GM12878 (cell line): ENCODE results near the gene ITGA4. TPM values are rescaled to one million over a fixed set of nuclear protein-coding genes. Genes with fewer than 3 reads are reported as not detected.
A peak's percentile ranks its signal among the peaks of the same experiment; 100 is the strongest.

Experiments
- ATAC-seq: fragments of 200-7000 bp; cut with Tn5 transposase; 3 replicates; pipeline ENCODE4 v1.9.1; 2020; ENCODE audit warnings: mild to moderate bottlenecking, moderate library complexity
- BruUV-seq: library from RNA; stranded (reverse); fragments of 400-500 nt; replicated peaks from 2 replicates; lab custom pipeline; 2021; lab: Mats Ljungman, UMichigan
- CTCF ChIA-PET: fragments of 300-600 bp; sonication (Branson Sonifier 250); formaldehyde crosslinking; extraction: SDS; loops from one replicate; lab custom pipeline; 2021; ENCODE audit warnings: inconsistent platforms; lab: Yijun Ruan, JAX
- POLR2A ChIA-PET: fragments of 350-600 bp; formaldehyde crosslinking; extraction: SDS; loops from one replicate; lab custom pipeline; 2021; ENCODE audit warnings: inconsistent platforms; lab: Charles Lee
- RAD21 ChIA-PET: fragments of 300-600 bp; sonication (Branson Sonifier 250); formaldehyde crosslinking; loops from one replicate; lab custom pipeline; 2023; ENCODE audit warnings: antibody characterized with exemption; ENCODE audit not compliant: unreplicated experiment; lab: Charles Lee
- SMC1A ChIA-PET: fragments of 300-600 bp; sonication (Branson Sonifier 250); formaldehyde crosslinking; loops from one replicate; lab custom pipeline; 2023; ENCODE audit not compliant: unreplicated experiment, uncharacterized antibody; lab: Charles Lee
- DNase-seq: peaks from one replicate; pipeline ENCODE4 v3.0.0-alpha.2; 2011; ENCODE audit warnings: low read depth, low spot score
- FAIRE-seq: peaks from 3 replicates; lab custom pipeline; 2011; peaks lifted over from hg19 to GRCh38; lab: Jason Lieb, UNC
- H2AFZ ChIP-seq: 2 replicates; pipeline ENCODE4 v1.6.0; 2011; ENCODE audit warnings: low read depth, low read length, control low read depth; ENCODE audit not compliant: control insufficient read depth
- H3K27ac ChIP-seq: 2 replicates; pipeline ENCODE4 v1.5.1; 2011; ENCODE audit warnings: control low read depth; ENCODE audit not compliant: control insufficient read depth, insufficient read depth
- H3K27me3 ChIP-seq, 2 experiments: replicated peaks in 1 of 2; 2 replicates each; pipeline versions ENCODE4 v1.6.0 to v1.6.1; 2011; ENCODE audit warnings: low read length in 1 of 2; ENCODE audit not compliant: control insufficient read depth in 2 of 2, insufficient read depth in 2 of 2
- H3K36me3 ChIP-seq, 2 experiments: 2 replicates each; pipeline ENCODE4 v1.5.1; 2011; ENCODE audit warnings: low read length in 1 of 2; ENCODE audit not compliant: control insufficient read depth in 2 of 2, insufficient read depth in 2 of 2
- H3K4me1 ChIP-seq: 2 replicates; pipeline ENCODE4 v1.6.1; 2011; ENCODE audit warnings: mild to moderate bottlenecking, low read length, moderate library complexity, mixed read lengths; ENCODE audit not compliant: control insufficient read depth, insufficient read depth
- H3K4me2 ChIP-seq: 2 replicates; pipeline ENCODE4 v1.6.0; 2011; ENCODE audit warnings: control low read depth; ENCODE audit not compliant: control insufficient read depth, insufficient read depth
- H3K4me3 ChIP-seq: fragments of 200-600 bp; sonication (generic); 2 replicates; pipeline ENCODE4 v1.5.1; 2016
- H3K79me2 ChIP-seq: 2 replicates; pipeline ENCODE4 v1.6.0; 2011; ENCODE audit warnings: low read length; ENCODE audit not compliant: control insufficient read depth, insufficient read depth
- H3K9ac ChIP-seq: 2 replicates; pipeline ENCODE4 v1.8.0; 2011; ENCODE audit warnings: low read length, control low read depth, mixed read lengths; ENCODE audit not compliant: control insufficient read depth, insufficient read depth
- H3K9me3 ChIP-seq: replicated peaks from 3 replicates; pipeline ENCODE4 v1.5.1; 2011; ENCODE audit warnings: mild to moderate bottlenecking, low read length; ENCODE audit not compliant: control insufficient read depth, insufficient read depth
- H4K20me1 ChIP-seq: 2 replicates; pipeline ENCODE4 v1.6.0; 2011; ENCODE audit not compliant: control insufficient read depth, insufficient read depth
- BACH1 ChIP-seq: fragments of 450-650 bp; IDR thresholded peaks from 2 replicates; pipeline ENCODE4 v1.6.1; 2017; ENCODE audit warnings: mild to moderate bottlenecking, borderline replicate concordance
- CREM ChIP-seq: IDR thresholded peaks from 2 replicates; pipeline ENCODE4 v1.6.1; 2014; ENCODE audit warnings: antibody characterized with exemption, low read depth
- ESRRA ChIP-seq: IDR thresholded peaks from 2 replicates; pipeline ENCODE4 v1.6.1; 2012; ENCODE audit warnings: mild to moderate bottlenecking, low read length, improper control_type of control experiment
- FOXK2 ChIP-seq: fragments of 450-650 bp; IDR thresholded peaks from 2 replicates; pipeline ENCODE4 v1.6.1; 2017; ENCODE audit warnings: mild to moderate bottlenecking, moderate library complexity
- HDAC6 ChIP-seq: fragments of 200-600 bp; sonication (generic); IDR thresholded peaks from one replicate; pipeline ENCODE4 v1.8.0; 2017; ENCODE audit warnings: antibody characterized with exemption; ENCODE audit not compliant: unreplicated experiment
- IKZF1 ChIP-seq: fragments of 450-650 bp; conservative IDR thresholded peaks from 2 replicates; pipeline ENCODE4 v1.6.1; 2017; ENCODE audit warnings: antibody characterized with exemption, mild to moderate bottlenecking
- KAT2A ChIP-seq: conservative IDR thresholded peaks from 2 replicates; pipeline ENCODE4 v1.6.1; 2011; ENCODE audit warnings: low read depth, low read length; ENCODE audit not compliant: control insufficient read depth
- POU2F2 ChIP-seq: IDR thresholded peaks from 3 replicates; pipeline ENCODE4 v1.6.1; 2011; ENCODE audit warnings: low read depth, mild to moderate bottlenecking, low read length, borderline replicate concordance
- RFX5 ChIP-seq: IDR thresholded peaks from 2 replicates; pipeline ENCODE4 v1.6.1; 2011; ENCODE audit warnings: low read depth, low read length, improper control_type of control experiment
- WRNIP1 ChIP-seq: IDR thresholded peaks from 2 replicates; pipeline ENCODE4 v1.6.1; 2011; ENCODE audit warnings: low read depth, low read length, improper control_type of control experiment, borderline replicate concordance
- YBX1 ChIP-seq: fragments of 450-650 bp; IDR thresholded peaks from 2 replicates; pipeline ENCODE4 v1.6.1; 2016; ENCODE audit warnings: antibody characterized with exemption
- ZNF207 ChIP-seq: fragments of 450-650 bp; IDR thresholded peaks from 2 replicates; pipeline ENCODE4 v1.6.1; 2014; ENCODE audit warnings: antibody characterized with exemption, mild to moderate bottlenecking, borderline replicate concordance
- WGBS: methylation state at CpG from one replicate; pipeline ENCODE4 v1.1.6; 2016; ENCODE audit warnings: low lambda C conversion rate; ENCODE audit not compliant: insufficient replicate concordance, insufficient coverage; ENCODE audit errors: missing lambda C conversion rate; 5-methylcytosine and 5-hydroxymethylcytosine counted together
- in situ Hi-C: fragments of 300-500 bp; cut with MboI; formaldehyde crosslinking; loops from 9 replicates; pipeline ENCODE4 v1.14.3; 2018; ENCODE audit warnings: mixed read lengths
- intact Hi-C: fragments of 100-400 bp; cut with micrococcal nuclease; formaldehyde crosslinking; loops from one replicate; pipeline ENCODE4 v1.14.2; 2022; ENCODE audit not compliant: unreplicated experiment
- polyA plus RNA-seq, 11 experiments: library from polyadenylated mRNA; depleted of rRNA in 4 of 11; unstranded in 6 of 11; stranded (reverse) in 5 of 11; fragments of >200 nt; fragmentation: Nextera tagmentation in 4 of 11; fragmentation: Illumina TruSeq in 1 of 11; extraction: Ambion mirVana in 4 of 11; extraction: Trizol in 1 of 11; gene quantifications; 1 replicate in 1 of 11; 2 replicates in 10 of 11; pipeline versions ENCODE4 v1.2.1 to v1.2.3, GENCODE V29; 2011 to 2016; ENCODE audit warnings: inconsistent platforms in 2 of 11, missing spikeins in 2 of 11, low read depth in 1 of 11
- total RNA-seq, 4 experiments: library from RNA; depleted of rRNA in 3 of 4; stranded (reverse); fragments of >200 nt in 3 of 4; fragmentation: Illumina TruSeq in 1 of 4; extraction: Trizol in 1 of 4; gene quantifications; 2 replicates each; pipeline versions ENCODE4 v1.2.1 to v1.2.3, GENCODE V29; 2013 to 2021
- TF ChIP-seq, protein P1 (sequence below): fragments of 450-650 bp; conservative IDR thresholded peaks from 2 replicates; pipeline ENCODE4 v1.6.1; 2017; ENCODE audit warnings: mild to moderate bottlenecking, moderate library complexity
- TF ChIP-seq, protein P2 (sequence below): fragments of 450-650 bp; formaldehyde crosslinking; IDR thresholded peaks from 2 replicates; pipeline ENCODE4 v1.4.0; 2020; ENCODE audit warnings: mild to moderate bottlenecking, moderate library complexity

The ITGA4 gene
- total and polyA plus RNA-seq, 10 of the 15 experiments (the other 5 are each of a cell fraction or from before 2014, with no cell fraction given) = 12.4 to 87.9 (median 63.5) TPM

DNA sequence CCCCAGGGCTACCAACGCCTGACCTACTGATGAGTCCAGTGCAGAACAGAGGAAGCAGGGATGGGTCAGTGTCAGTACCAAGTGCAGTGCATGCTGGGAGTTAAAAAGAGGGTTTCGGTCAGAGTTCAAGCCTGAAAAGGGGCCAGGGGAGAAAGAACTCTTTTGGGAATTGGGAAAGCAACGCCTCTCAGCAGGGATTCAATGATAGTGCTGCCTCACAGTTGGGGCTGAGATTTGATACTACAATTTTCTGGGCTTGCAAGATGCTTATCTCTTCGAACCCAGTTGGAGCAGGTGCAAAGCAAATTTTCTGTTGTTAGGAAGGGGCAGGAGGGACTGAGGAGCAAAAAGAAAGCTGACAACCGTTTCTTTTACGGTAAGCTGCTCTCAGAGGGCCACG is 117.1 kb downstream of the ITGA4 start (continued):
- TF ChIP-seq ESRRA (no peak), ZNF207 (no peak)
- TF ChIP-seq, all 136 proteins: peak for 0

DNA sequence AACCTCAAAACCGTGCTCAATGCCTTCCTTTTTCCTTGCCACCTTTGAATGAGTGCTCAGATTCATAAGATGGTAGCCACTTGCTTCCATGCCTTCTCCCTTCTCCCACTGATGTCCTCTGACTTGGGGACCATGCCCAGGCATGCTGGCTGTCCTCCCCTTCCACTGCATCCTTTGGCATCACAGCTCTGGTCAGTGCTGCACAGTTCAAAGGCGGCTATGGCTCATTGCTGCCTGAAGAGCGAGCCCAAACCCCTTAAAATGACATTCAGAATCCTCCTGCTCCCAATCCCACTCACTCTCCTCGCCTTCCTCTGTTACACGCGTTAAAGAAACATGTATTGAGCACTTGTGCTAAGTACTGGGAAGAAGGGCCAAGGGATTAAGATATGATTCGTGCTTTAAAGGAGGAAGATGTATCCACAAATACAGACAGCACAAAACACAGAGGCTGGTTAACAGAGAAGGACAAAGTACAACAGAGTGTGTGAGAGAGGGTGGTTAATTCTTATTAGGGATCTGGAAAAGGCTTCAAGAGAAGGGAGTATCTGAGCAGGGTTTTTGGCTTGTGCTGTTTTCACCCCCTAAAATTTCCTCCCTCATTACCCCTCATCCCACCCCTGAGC is 118.0 kb downstream of the ITGA4 start:
- ChIA-PET POLR2A (interaction anchor here (1.1 kb wide), 1 partner anchor 11 kb away, joined by 3 read pairs; no protein-coding TSS in a partner anchor), CTCF (interaction anchor here (0.8 to 10.3 kb wide), 8 partner anchors 15 to 470 kb away, joined by 3 to 359 read pairs (median 10); no protein-coding TSS in a partner anchor), RAD21 (interaction anchor here (0.7 to 9.0 kb wide), 5 partner anchors 11 to 470 kb away, joined by 3 to 254 read pairs (median 31); no protein-coding TSS in a partner anchor), SMC1A (interaction anchor here (0.8 to 11.5 kb wide), 15 partner anchors 8 to 329 kb away, joined by 3 to 337 read pairs (median 4); no protein-coding TSS in a partner anchor)
- H3K27me3 ChIP-seq = peaks cover 2 to 3% of the 10 kb centered on the region in 2 experiments; a peak in 2 of 4 replicates
- no peaks in the 10 kb centered on the region for H3K79me2 ChIP-seq
- no peak overlapping the region for H3K27ac ChIP-seq
- no peaks in the 10 kb centered on the region for H3K36me3 ChIP-seq
- FAIRE-seq = no peak
- TF ChIP-seq IKZF1 = no peak
- TF ChIP-seq, protein P1, sequence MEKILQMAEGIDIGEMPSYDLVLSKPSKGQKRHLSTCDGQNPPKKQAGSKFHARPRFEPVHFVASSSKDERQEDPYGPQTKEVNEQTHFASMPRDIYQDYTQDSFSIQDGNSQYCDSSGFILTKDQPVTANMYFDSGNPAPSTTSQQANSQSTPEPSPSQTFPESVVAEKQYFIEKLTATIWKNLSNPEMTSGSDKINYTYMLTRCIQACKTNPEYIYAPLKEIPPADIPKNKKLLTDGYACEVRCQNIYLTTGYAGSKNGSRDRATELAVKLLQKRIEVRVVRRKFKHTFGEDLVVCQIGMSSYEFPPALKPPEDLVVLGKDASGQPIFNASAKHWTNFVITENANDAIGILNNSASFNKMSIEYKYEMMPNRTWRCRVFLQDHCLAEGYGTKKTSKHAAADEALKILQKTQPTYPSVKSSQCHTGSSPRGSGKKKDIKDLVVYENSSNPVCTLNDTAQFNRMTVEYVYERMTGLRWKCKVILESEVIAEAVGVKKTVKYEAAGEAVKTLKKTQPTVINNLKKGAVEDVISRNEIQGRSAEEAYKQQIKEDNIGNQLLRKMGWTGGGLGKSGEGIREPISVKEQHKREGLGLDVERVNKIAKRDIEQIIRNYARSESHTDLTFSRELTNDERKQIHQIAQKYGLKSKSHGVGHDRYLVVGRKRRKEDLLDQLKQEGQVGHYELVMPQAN = no peak
- no peak for TF ChIP-seq WRNIP1
- TF ChIP-seq FOXK2 = no peak
- no peak for TF ChIP-seq CREM
- no peak for TF ChIP-seq BACH1
- TF ChIP-seq YBX1 = no peak
- TF ChIP-seq KAT2A = no peak
- no peak for TF ChIP-seq RFX5
- TF ChIP-seq HDAC6 = no peak
- TF ChIP-seq, protein P2, sequence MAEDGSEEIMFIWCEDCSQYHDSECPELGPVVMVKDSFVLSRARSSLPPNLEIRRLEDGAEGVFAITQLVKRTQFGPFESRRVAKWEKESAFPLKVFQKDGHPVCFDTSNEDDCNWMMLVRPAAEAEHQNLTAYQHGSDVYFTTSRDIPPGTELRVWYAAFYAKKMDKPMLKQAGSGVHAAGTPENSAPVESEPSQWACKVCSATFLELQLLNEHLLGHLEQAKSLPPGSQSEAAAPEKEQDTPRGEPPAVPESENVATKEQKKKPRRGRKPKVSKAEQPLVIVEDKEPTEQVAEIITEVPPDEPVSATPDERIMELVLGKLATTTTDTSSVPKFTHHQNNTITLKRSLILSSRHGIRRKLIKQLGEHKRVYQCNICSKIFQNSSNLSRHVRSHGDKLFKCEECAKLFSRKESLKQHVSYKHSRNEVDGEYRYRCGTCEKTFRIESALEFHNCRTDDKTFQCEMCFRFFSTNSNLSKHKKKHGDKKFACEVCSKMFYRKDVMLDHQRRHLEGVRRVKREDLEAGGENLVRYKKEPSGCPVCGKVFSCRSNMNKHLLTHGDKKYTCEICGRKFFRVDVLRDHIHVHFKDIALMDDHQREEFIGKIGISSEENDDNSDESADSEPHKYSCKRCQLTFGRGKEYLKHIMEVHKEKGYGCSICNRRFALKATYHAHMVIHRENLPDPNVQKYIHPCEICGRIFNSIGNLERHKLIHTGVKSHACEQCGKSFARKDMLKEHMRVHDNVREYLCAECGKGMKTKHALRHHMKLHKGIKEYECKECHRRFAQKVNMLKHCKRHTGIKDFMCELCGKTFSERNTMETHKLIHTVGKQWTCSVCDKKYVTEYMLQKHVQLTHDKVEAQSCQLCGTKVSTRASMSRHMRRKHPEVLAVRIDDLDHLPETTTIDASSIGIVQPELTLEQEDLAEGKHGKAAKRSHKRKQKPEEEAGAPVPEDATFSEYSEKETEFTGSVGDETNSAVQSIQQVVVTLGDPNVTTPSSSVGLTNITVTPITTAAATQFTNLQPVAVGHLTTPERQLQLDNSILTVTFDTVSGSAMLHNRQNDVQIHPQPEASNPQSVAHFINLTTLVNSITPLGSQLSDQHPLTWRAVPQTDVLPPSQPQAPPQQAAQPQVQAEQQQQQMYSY = no peak
- TF ChIP-seq POU2F2 = no peak
- H3K4me1 ChIP-seq = no peaks in the 10 kb centered on the region
- BruUV-seq = no TSS peak
- DNase-seq = no peak
- intact Hi-C loops = loop anchor here (10.0 kb wide), 1 partner anchor 470 kb away; no protein-coding TSS in a partner anchor
- H3K9me3 ChIP-seq = no peaks in the 10 kb centered on the region
- H2AFZ ChIP-seq = no peak overlapping the region
- 48% methylated on average over 7 of the region's 7 CpGs for WGBS
- no peaks in the 10 kb centered on the region for H4K20me1 ChIP-seq
- 0 out of 3 replicates have a peak, but pooled peaks have one; percentile 22 for ATAC-seq
- no peak overlapping the region for H3K4me2 ChIP-seq
- no peak overlapping the region for H3K9ac ChIP-seq
- H3K4me3 ChIP-seq = no peak overlapping the region
- in situ Hi-C loops = loop anchor here (5.0 kb wide), 1 partner anchor 142 kb away; no protein-coding TSS in a partner anchor
